ENCODE results near the gene RAB38.

RAB38 gene

GRCh38 chr11:88174709-88175568 is at the start of gene RAB38:
TSS of gene RAB38 (minus strand) at chr11:88175443. CDS start at chr11:88175384, 59 bp downstream.
- no peak for DNase-seq

- no peak for DNase-seq
These were observed 38.2 kb upstream of the RAB38 start for GRCh38 chr11:88213406-88213805.

GRCh38 chr11:88212300-88212699 is 37.1 kb upstream of the RAB38 start:
- DNase-seq: no peak

GRCh38 chr11:88208745-88209144 is 33.5 kb upstream of the RAB38 start:
- DNase-seq: no peak

- no peak for DNase-seq
These were observed 31.5 kb upstream of the RAB38 start for GRCh38 chr11:88206751-88207150.

GRCh38 chr11:88204353-88204752 is 29.1 kb upstream of the RAB38 start:
- DNase-seq: no peak

- no peak for DNase-seq
These were observed 28.4 kb upstream of the RAB38 start for GRCh38 chr11:88203604-88204003.

- DNase-seq: no peak
These were observed 27.3 kb upstream of the RAB38 start for GRCh38 chr11:88202498-88202897.

GRCh38 chr11:88196393-88196792 is 21.1 kb upstream of the RAB38 start:
- DNase-seq: no peak

- DNase-seq: no peak
These were observed 20.7 kb upstream of the RAB38 start for GRCh38 chr11:88195908-88196307.

GRCh38 chr11:88194990-88195389 is 19.7 kb upstream of the RAB38 start:
- no peak for DNase-seq

- DNase-seq: no peak
These were observed 18.0 kb upstream of the RAB38 start for GRCh38 chr11:88193278-88193677.

- DNase-seq: no peak
These were observed 13.7 kb upstream of the RAB38 start for GRCh38 chr11:88188932-88189253.

GRCh38 chr11:88188251-88188931 is 13.1 kb upstream of the RAB38 start:
- no peak for DNase-seq

- no peak for DNase-seq
These were observed 8.0 kb upstream of the RAB38 start for GRCh38 chr11:88183233-88183632.

GRCh38 chr11:88181776-88182175 is 6.5 kb upstream of the RAB38 start:
- no peak for DNase-seq

- DNase-seq: no peak
These were observed 4.9 kb upstream of the RAB38 start for GRCh38 chr11:88179971-88180629.

GRCh38 chr11:88179141-88179540 is 3.9 kb upstream of the RAB38 start:
- no peak for DNase-seq

GRCh38 chr11:88178191-88178590 is 2.9 kb upstream of the RAB38 start:
- DNase-seq: no peak

- no peak for DNase-seq
These were observed 379 bp upstream of the RAB38 start for GRCh38 chr11:88175569-88176075.

GRCh38 chr11:88173956-88174355 is 1.3 kb downstream of the RAB38 start:
- no peak for DNase-seq

- no peak for DNase-seq
These were observed 3.3 kb downstream of the RAB38 start for GRCh38 chr11:88171982-88172381.

- DNase-seq: no peak
These were observed 4.6 kb downstream of the RAB38 start for GRCh38 chr11:88170673-88171072.

- DNase-seq: no peak
These were observed 5.4 kb downstream of the RAB38 start for GRCh38 chr11:88169881-88170280.
